Natural killer cell (primary cell): ENCODE results near the gene FXYD7. TPM values are rescaled to one million over a fixed set of nuclear protein-coding genes. Genes with fewer than 3 reads are reported as not detected.
A peak's percentile ranks its signal among the peaks of the same experiment; 100 is the strongest.

Source experiments
- ATAC-seq, 3 donors: fragments of 150-1000 bp in 2 of 3; fragments of 200-7000 bp in 1 of 3; cut with Tn5 transposase; 1 replicate in 1 of 3; 2 replicates in 2 of 3; pipeline ENCODE4 v1.10.0; 2021; ENCODE audit warnings: mild to moderate bottlenecking in 2 of 3, moderate library complexity in 2 of 3
- DNase-seq, 2 donors: peaks; one replicate each; pipeline versions ENCODE4 v3.0.0 to v3.0.0-alpha.2; 2013 to 2021; ENCODE audit warnings: mixed read lengths in 1 of 2
- H3K27ac ChIP-seq: one replicate; pipeline ENCODE4 v1.5.1; 2013; ENCODE audit warnings: mild to moderate bottlenecking, low read length
- H3K27me3 ChIP-seq: one replicate; pipeline ENCODE4 v1.6.1; 2013; ENCODE audit warnings: low read length; ENCODE audit not compliant: control insufficient read depth, insufficient read depth
- H3K36me3 ChIP-seq: one replicate; pipeline ENCODE4 v1.6.1; 2013; ENCODE audit warnings: low read length; ENCODE audit not compliant: control insufficient read depth, insufficient read depth
- H3K4me1 ChIP-seq: one replicate; pipeline ENCODE4 v1.6.1; 2013; ENCODE audit warnings: low read length; ENCODE audit not compliant: control insufficient read depth, insufficient read depth
- H3K4me3 ChIP-seq: one replicate; pipeline ENCODE4 v1.5.1; 2013; ENCODE audit warnings: low read length
- H3K9me3 ChIP-seq: one replicate; pipeline ENCODE4 v1.6.1; 2013; ENCODE audit warnings: low read length; ENCODE audit not compliant: control insufficient read depth, insufficient read depth
- H3K27ac Mint-ChIP-seq, 2 donors: one replicate each; pipeline ENCODE4 v1.8.0; 2022; ENCODE audit warnings: mild to moderate bottlenecking in 2 of 2, mixed read lengths in 2 of 2, moderate library complexity in 1 of 2
- H3K27me3 Mint-ChIP-seq, 2 donors: one replicate each; pipeline ENCODE4 v1.8.0; 2022; ENCODE audit warnings: low read depth in 2 of 2, mixed read lengths in 2 of 2
- H3K36me3 Mint-ChIP-seq: one replicate; pipeline ENCODE4 v1.8.0; 2022; ENCODE audit warnings: mixed read lengths
- H3K4me1 Mint-ChIP-seq, 2 donors: one replicate each; pipeline ENCODE4 v1.8.0; 2022; ENCODE audit warnings: mixed read lengths in 2 of 2
- H3K4me3 Mint-ChIP-seq: one replicate; pipeline ENCODE4 v1.8.0; 2022; ENCODE audit warnings: mild to moderate bottlenecking, moderate library complexity, mixed read lengths
- H3K9me3 Mint-ChIP-seq, 2 donors: one replicate each; pipeline ENCODE4 v1.8.0; 2022; ENCODE audit warnings: mixed read lengths in 2 of 2
- CTCF ChIP-seq: fragments of 200-600 bp; IDR thresholded peaks from one replicate; pipeline ENCODE4 v1.8.0; 2022; ENCODE audit warnings: antibody characterized with exemption
- WGBS: methylation state at CpG from one replicate; pipeline ENCODE4 v1.1.7; 2013; ENCODE audit warnings: missing lambda C conversion rate; ENCODE audit not compliant: insufficient coverage; 5-methylcytosine and 5-hydroxymethylcytosine counted together
- intact Hi-C: fragments of 100-400 bp; cut with micrococcal nuclease; formaldehyde crosslinking; loops from one replicate; pipeline ENCODE4 v1.14.2; 2022
- total RNA-seq, 4 donors: library from RNA; stranded (reverse); fragments of 120-200 nt in 1 of 4; gene quantifications; one replicate each; pipeline versions ENCODE4 v1.2.3 to v1.2.4, GENCODE V29; 2013 to 2022

Gene FXYD7
- total RNA-seq, 3 donors from 2014 or later (not counting 1 experiment from before 2014, with no cell fraction given): 4.0 to 5.4 (median 4.9) TPM

GRCh38 chr19:35199481-35199880, 56.4 kb downstream of the FXYD7 start:
- DNase-seq: no peak
- Mint-ChIP-seq H3K4me3 (no peak overlapping the region), H3K36me3 (no peaks in the 10 kb centered on the region), H3K9me3 (no peaks in the 10 kb centered on the region), H3K27me3 (no peaks in the 10 kb centered on the region), H3K4me1 (peaks cover 18% of the 10 kb centered on the region in 2 donors), H3K27ac (no peak overlapping the region)
- no peak overlapping the region for H3K4me3 ChIP-seq
- H3K27ac ChIP-seq: no peak overlapping the region
- H3K27me3 ChIP-seq: no peaks in the 10 kb centered on the region
- ATAC-seq: no peak
- 60% methylated on average over 2 of the region's 2 CpGs for WGBS
- no peak for TF ChIP-seq CTCF
- peaks cover 14% of the 10 kb centered on the region for H3K4me1 ChIP-seq
- no peaks in the 10 kb centered on the region for H3K36me3 ChIP-seq
- intact Hi-C loops: no loop called here
- H3K9me3 ChIP-seq: no peaks in the 10 kb centered on the region

- peak overlapping the region; percentile 54 for H3K27ac ChIP-seq
- intact Hi-C loops: no loop called here
- H3K9me3 Mint-ChIP-seq: no peaks in the 10 kb centered on the region
- ATAC-seq (peak in 1 of 3 donors; percentile 5), DNase-seq (no peak)
- no peaks in the 10 kb centered on the region for H3K27me3 ChIP-seq
- H3K4me1 Mint-ChIP-seq: peaks cover 46 to 47% of the 10 kb centered on the region in 2 donors
- no peak for TF ChIP-seq CTCF
- no peak overlapping the region for H3K4me3 ChIP-seq
- no peaks in the 10 kb centered on the region for H3K36me3 ChIP-seq
- no peaks in the 10 kb centered on the region for H3K27me3 Mint-ChIP-seq
- 92% methylated on average over 4 of the region's 4 CpGs for WGBS
- no peaks in the 10 kb centered on the region for H3K9me3 ChIP-seq
- peaks cover 47% of the 10 kb centered on the region for H3K4me1 ChIP-seq
- no peaks in the 10 kb centered on the region for H3K36me3 Mint-ChIP-seq
- H3K4me3 Mint-ChIP-seq: peak overlapping the region; percentile 38
- H3K27ac Mint-ChIP-seq: peak overlapping the region; percentile 83 to 91
Measured at GRCh38 chr19:35202722-35203688, 60.0 kb downstream of the FXYD7 start.

Other genes starting within 250 kb of the FXYD7 start
- 1 to 10 TPM; 2.7 to 4.3 (median 3.8) TPM for gene ZNF30, start 216.4 kb upstream of the FXYD7 start, total RNA-seq
- gene ZNF792, start 179.0 kb upstream of the FXYD7 start, total RNA-seq: 10 to 100 TPM; 11.9 to 19.6 (median 16.2) TPM
- gene GRAMD1A, start 142.9 kb upstream of the FXYD7 start, total RNA-seq: 10 to 100 TPM; 57.6 to 80.3 (median 66.6) TPM
- 1 to 10 TPM in 2 of 3 donors, under 1 TPM in 1; 0.94 to 1.5 (median 1.1) TPM for gene SCN1B, start 112.8 kb upstream of the FXYD7 start, total RNA-seq
- gene HPN, start 101.5 kb upstream of the FXYD7 start, total RNA-seq: not detected
- not detected for gene FXYD3, start 27.4 kb upstream of the FXYD7 start, total RNA-seq
- under 1 TPM in 2 of 3 donors, not detected in 1; 0.49 to 0.72 TPM for gene LGI4, start 8.2 kb upstream of the FXYD7 start, total RNA-seq
- gene FXYD1, start 4.4 kb upstream of the FXYD7 start, total RNA-seq: not detected
- gene FXYD5, start 11.5 kb downstream of the FXYD7 start, total RNA-seq: 100 to 1,000 TPM; 226 to 270 (median 231) TPM
- gene FAM187B, start 85.5 kb downstream of the FXYD7 start, total RNA-seq: not detected
- gene LSR, start 105.7 kb downstream of the FXYD7 start, total RNA-seq: 1 to 10 TPM; 3.4 to 6.9 (median 6.7) TPM
- 100 to 1,000 TPM; 243 to 253 (median 250) TPM for gene USF2, start 125.7 kb downstream of the FXYD7 start, total RNA-seq
- 1 to 10 TPM in 1 of 3 donors, under 1 TPM in 2; 0.34 to 1.5 (median 0.45) TPM for gene HAMP, start 139.3 kb downstream of the FXYD7 start, total RNA-seq
- gene MAG, start 148.9 kb downstream of the FXYD7 start, total RNA-seq: not detected
- 1 to 10 TPM; 4.3 to 7.0 (median 6.0) TPM for gene CD22, start 185.9 kb downstream of the FXYD7 start, total RNA-seq
- gene FFAR1, start 204.6 kb downstream of the FXYD7 start, total RNA-seq: under 1 TPM in 2 of 3 donors, not detected in 1; 0.30 to 0.47 TPM
- gene FFAR3, start 215.2 kb downstream of the FXYD7 start, total RNA-seq: 1 to 10 TPM in 1 of 3 donors, under 1 TPM in 1, not detected in 1; 0.92 to 2.7 TPM
- 1 to 10 TPM in 1 of 3 donors, under 1 TPM in 1, not detected in 1; 0.19 to 1.5 TPM for gene GPR42, start 227.8 kb downstream of the FXYD7 start, total RNA-seq